Fibroblast of lung (primary cell): ENCODE data around the gene CSPG4. TPM values are rescaled to one million over a fixed set of nuclear protein-coding genes. Genes with fewer than 3 reads are reported as not detected.

Source experiments
- DNase-seq, 2 donors: peaks; one replicate each; pipeline versions ENCODE4 v3.0.0 to v3.0.0-alpha.2; 2010; ENCODE audit warnings: low read depth in 2 of 2
- H2AFZ ChIP-seq: 2 replicates; pipeline ENCODE4 v1.5.1; 2012; ENCODE audit warnings: low read length, control low read depth, inconsistent platforms
- H3K27ac ChIP-seq: 2 replicates; pipeline ENCODE4 v1.5.1; 2011; ENCODE audit warnings: low read length, control low read depth; ENCODE audit not compliant: insufficient read depth
- H3K27me3 ChIP-seq: 2 replicates; pipeline ENCODE4 v1.5.1; 2011; ENCODE audit warnings: mild to moderate bottlenecking, low read length; ENCODE audit not compliant: control insufficient read depth, insufficient read depth
- H3K36me3 ChIP-seq: 2 replicates; pipeline ENCODE4 v1.5.1; 2011; ENCODE audit warnings: low read length; ENCODE audit not compliant: control insufficient read depth, insufficient read depth
- H3K4me1 ChIP-seq: 2 replicates; pipeline ENCODE4 v1.5.1; 2011; ENCODE audit warnings: low read length; ENCODE audit not compliant: control insufficient read depth, insufficient read depth; ENCODE audit errors: extremely low read depth
- H3K4me2 ChIP-seq: 2 replicates; pipeline ENCODE4 v1.5.1; 2011; ENCODE audit warnings: low read length, control low read depth; ENCODE audit not compliant: insufficient read depth; ENCODE audit errors: extremely low read depth
- H3K4me3 ChIP-seq, 4 experiments: fragments of 200-600 bp in 1 of 4; sonication (generic) in 1 of 4; replicated peaks in 1 of 4; 2 replicates each; pipeline ENCODE4 v1.5.1; 2011 to 2016; ENCODE audit warnings: low read length in 4 of 4, low read depth in 3 of 4, mild to moderate bottlenecking in 3 of 4, control low read depth in 2 of 4, inconsistent platforms in 1 of 4, mixed read lengths in 1 of 4; ENCODE audit not compliant: insufficient read depth in 1 of 4; ENCODE audit errors: control extremely low read depth in 1 of 4
- H3K79me2 ChIP-seq: 2 replicates; pipeline ENCODE4 v1.5.1; 2012; ENCODE audit warnings: mild to moderate bottlenecking, low read length, inconsistent platforms; ENCODE audit not compliant: control insufficient read depth, insufficient read depth
- H3K9ac ChIP-seq: 2 replicates; pipeline ENCODE4 v1.5.1; 2011; ENCODE audit warnings: mild to moderate bottlenecking, low read length, control low read depth; ENCODE audit not compliant: insufficient read depth
- H3K9me3 ChIP-seq: 2 replicates; pipeline ENCODE4 v1.5.1; 2012; ENCODE audit warnings: low read depth, low read length; ENCODE audit not compliant: control insufficient read depth, insufficient read depth
- H4K20me1 ChIP-seq: 2 replicates; pipeline ENCODE4 v1.5.1; 2011; ENCODE audit warnings: low read length; ENCODE audit not compliant: control insufficient read depth, insufficient read depth; ENCODE audit errors: extremely low read depth
- EZH2 ChIP-seq: IDR thresholded peaks from 2 replicates; pipeline ENCODE4 v1.5.1; 2012; ENCODE audit warnings: low read length, control low read depth, mild to moderate bottlenecking; ENCODE audit errors: missing control alignments
- polyA plus RNA-seq, 2 donors: library from polyadenylated mRNA; depleted of rRNA in 1 of 2; stranded (reverse) in 1 of 2; unstranded in 1 of 2; fragments of >200 nt; gene quantifications; 2 replicates each; pipeline ENCODE4 v1.2.1, GENCODE V29; 2011 to 2012; ENCODE audit warnings: missing spikeins in 1 of 2
- total RNA-seq: library from RNA; depleted of rRNA; stranded (reverse); fragments of >200 nt; gene quantifications from 2 replicates; pipeline ENCODE4 v1.2.1, GENCODE V29; 2014
- TF ChIP-seq, protein P1 (sequence below), 2 donors: IDR thresholded peaks in 1 of 2; conservative IDR thresholded peaks in 1 of 2; 1 replicate in 1 of 2; 2 replicates in 1 of 2; pipeline ENCODE4 v1.5.1; 2011 to 2012; ENCODE audit warnings: low read length in 2 of 2, control low read depth in 1 of 2, inconsistent platforms in 1 of 2, low read depth in 1 of 2, mild to moderate bottlenecking in 1 of 2

The CSPG4 gene
- total and polyA plus RNA-seq, 2 donors (not counting 1 experiment from before 2014, with no cell fraction given): 23.1 to 109 TPM

DNA sequence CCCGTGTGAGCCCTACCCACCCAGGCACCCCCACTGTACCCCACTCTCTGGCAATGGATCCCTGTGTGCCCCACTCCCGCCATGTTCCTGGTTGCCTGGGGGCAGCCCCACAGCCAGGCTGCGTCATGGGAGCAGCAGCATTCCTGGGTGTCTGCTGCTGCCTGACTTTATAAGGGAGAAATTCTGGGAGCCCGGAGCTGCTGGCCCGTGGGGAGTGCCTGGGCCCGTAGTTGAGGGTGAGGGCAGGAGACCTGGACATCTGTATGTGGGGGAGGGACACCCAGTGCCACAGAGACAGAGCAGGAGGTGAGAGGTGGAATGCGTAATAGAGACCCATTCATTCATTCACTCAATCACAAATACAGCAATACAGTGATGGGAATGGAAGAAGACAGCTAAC is 15.1 kb downstream of the CSPG4 start:
- H3K27me3 ChIP-seq: no peaks in the 10 kb centered on the region
- TF ChIP-seq EZH2: no peak
- TF ChIP-seq, protein P1, sequence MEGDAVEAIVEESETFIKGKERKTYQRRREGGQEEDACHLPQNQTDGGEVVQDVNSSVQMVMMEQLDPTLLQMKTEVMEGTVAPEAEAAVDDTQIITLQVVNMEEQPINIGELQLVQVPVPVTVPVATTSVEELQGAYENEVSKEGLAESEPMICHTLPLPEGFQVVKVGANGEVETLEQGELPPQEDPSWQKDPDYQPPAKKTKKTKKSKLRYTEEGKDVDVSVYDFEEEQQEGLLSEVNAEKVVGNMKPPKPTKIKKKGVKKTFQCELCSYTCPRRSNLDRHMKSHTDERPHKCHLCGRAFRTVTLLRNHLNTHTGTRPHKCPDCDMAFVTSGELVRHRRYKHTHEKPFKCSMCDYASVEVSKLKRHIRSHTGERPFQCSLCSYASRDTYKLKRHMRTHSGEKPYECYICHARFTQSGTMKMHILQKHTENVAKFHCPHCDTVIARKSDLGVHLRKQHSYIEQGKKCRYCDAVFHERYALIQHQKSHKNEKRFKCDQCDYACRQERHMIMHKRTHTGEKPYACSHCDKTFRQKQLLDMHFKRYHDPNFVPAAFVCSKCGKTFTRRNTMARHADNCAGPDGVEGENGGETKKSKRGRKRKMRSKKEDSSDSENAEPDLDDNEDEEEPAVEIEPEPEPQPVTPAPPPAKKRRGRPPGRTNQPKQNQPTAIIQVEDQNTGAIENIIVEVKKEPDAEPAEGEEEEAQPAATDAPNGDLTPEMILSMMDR (conservative IDR thresholded peaks at IDR 0.05 in 1 of 2, IDR thresholded peaks at IDR 0.05 in 1 of 2; ENCODE audit: low read depth in 1 of 2, low read length in 2 of 2): no peak
- peak in 1 of 2 donors; percentile 32 for DNase-seq
- no peaks in the 10 kb centered on the region for H4K20me1 ChIP-seq
- peak overlapping the region; percentile 26 for H3K27ac ChIP-seq
- no peaks in the 10 kb centered on the region for H3K9me3 ChIP-seq
- H3K79me2 ChIP-seq: peaks cover 6% of the 10 kb centered on the region
- no peaks in the 10 kb centered on the region for H3K36me3 ChIP-seq
- peaks cover 65% of the 10 kb centered on the region for H3K4me1 ChIP-seq
- H3K4me3 ChIP-seq: no peak overlapping the region
- H3K4me2 ChIP-seq: no peak overlapping the region
- no peak overlapping the region for H3K9ac ChIP-seq
- H2AFZ ChIP-seq: no peak overlapping the region

DNA sequence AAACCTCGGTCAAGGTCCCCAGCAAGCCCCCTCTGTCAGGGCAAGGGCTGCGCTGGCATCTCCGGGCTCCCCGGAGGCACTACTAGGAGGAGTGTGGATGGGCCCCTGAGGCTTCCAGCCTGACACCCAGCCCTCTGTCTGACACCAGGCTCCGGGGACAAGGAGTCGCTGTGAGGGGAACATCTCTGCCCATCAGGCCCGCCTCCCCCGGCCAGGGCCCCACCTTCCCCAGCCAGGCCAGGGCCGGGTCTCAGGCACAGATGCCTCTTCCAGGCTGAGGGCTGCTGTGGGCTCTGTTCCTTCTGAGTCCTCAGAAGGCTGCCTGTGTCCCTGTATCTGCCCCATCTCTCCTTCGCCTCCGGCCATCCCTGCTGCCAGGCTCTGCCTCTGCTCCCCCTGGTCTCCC is 15.8 kb downstream of the CSPG4 start:
- TF ChIP-seq, protein P1 (conservative IDR thresholded peaks at IDR 0.05 in 1 of 2, IDR thresholded peaks at IDR 0.05 in 1 of 2; ENCODE audit: low read depth in 1 of 2, low read length in 2 of 2): no peak
- TF ChIP-seq EZH2: no peak
- H4K20me1 ChIP-seq: no peaks in the 10 kb centered on the region
- H3K9me3 ChIP-seq: no peaks in the 10 kb centered on the region
- H3K4me2 ChIP-seq: no peak overlapping the region
- no peak overlapping the region for H3K9ac ChIP-seq
- peaks cover 60% of the 10 kb centered on the region for H3K4me1 ChIP-seq
- H3K4me3 ChIP-seq: no peak overlapping the region
- peaks cover 6% of the 10 kb centered on the region for H3K79me2 ChIP-seq
- no peaks in the 10 kb centered on the region for H3K27me3 ChIP-seq
- H2AFZ ChIP-seq: no peak overlapping the region
- no peaks in the 10 kb centered on the region for H3K36me3 ChIP-seq
- DNase-seq: no peak
- H3K27ac ChIP-seq: peak overlapping the region; percentile 26

DNA sequence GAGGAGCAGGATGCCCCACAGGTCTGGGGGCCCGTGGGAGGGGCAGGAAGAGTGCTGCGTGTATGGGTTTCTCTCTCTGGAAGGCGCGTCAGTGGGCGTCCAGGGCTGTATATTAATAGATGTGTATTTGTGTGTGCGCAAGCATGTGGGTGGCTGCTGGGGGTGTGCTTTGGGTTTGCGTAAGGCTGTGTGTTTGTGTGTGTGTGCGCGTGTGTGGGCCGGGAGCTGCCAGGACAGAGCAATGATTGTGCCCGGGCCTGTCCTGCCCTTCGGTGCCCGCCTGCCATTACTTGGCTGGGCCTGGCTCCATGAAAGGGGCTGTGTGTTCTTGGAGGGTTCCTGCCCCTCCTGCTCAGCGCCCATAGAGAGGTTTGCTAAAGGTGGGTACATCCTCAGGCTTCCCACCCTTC is 16.3 kb downstream of the CSPG4 start:
- H3K4me1 ChIP-seq: peaks cover 56% of the 10 kb centered on the region
- no peak overlapping the region for H3K9ac ChIP-seq
- H3K4me3 ChIP-seq: no peak overlapping the region
- DNase-seq: no peak
- TF ChIP-seq EZH2: no peak
- TF ChIP-seq, protein P1 (conservative IDR thresholded peaks at IDR 0.05 in 1 of 2, IDR thresholded peaks at IDR 0.05 in 1 of 2; ENCODE audit: low read depth in 1 of 2, low read length in 2 of 2): no peak
- no peaks in the 10 kb centered on the region for H3K9me3 ChIP-seq
- no peaks in the 10 kb centered on the region for H3K36me3 ChIP-seq
- H3K27me3 ChIP-seq: no peaks in the 10 kb centered on the region
- no peak overlapping the region for H2AFZ ChIP-seq
- peaks cover 6% of the 10 kb centered on the region for H3K79me2 ChIP-seq
- no peak overlapping the region for H3K4me2 ChIP-seq
- no peaks in the 10 kb centered on the region for H4K20me1 ChIP-seq
- H3K27ac ChIP-seq: peak overlapping the region; percentile 16
